Measurements from ENCODE around the gene GPR78. TPM values are rescaled to one million over a fixed set of nuclear protein-coding genes. Genes with fewer than 3 reads are reported as not detected.

GPR78 gene
- total RNA-seq, 1 donor from 2014 or later, result not detected

GRCh38 chr4:8544741-8545438 is 35.3 kb upstream of the GPR78 start:
- ATAC-seq (ENCODE audit: poor library complexity), result no peak
- intact Hi-C loops (cut with DNase I), result no loop called here
- no peak for DNase-seq

DNA sequence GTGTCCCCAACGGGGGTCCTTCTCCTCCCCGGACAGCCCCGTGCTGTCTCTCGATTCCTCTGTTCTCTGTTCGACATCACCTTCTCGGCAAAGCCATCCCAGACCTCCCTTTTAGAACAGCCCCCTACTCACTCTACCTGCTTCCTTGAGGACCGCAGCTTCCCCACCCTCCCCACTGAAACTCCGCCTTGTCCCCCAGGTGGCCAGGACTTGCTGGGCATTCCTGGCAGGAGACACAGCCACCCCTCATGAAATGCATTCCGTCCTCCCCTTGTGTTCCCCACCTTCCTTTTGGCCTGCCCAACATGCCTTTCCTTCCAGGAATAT is 34.8 kb upstream of the GPR78 start:
- intact Hi-C loops (cut with DNase I), result no loop called here
- ATAC-seq (ENCODE audit: poor library complexity), result no peak
- no peak for DNase-seq

- DNase-seq (no peak), ATAC-seq (ENCODE audit: poor library complexity) (no peak)
- intact Hi-C loops (cut with DNase I), result no loop called here
These were observed 33.5 kb upstream of the GPR78 start for GRCh38 chr4:8546766-8547107.

GRCh38 chr4:8547108-8547911 is 32.9 kb upstream of the GPR78 start:
- no peak for DNase-seq
- intact Hi-C loops (cut with DNase I), result no loop called here
- ATAC-seq (ENCODE audit: poor library complexity), result no peak

GRCh38 chr4:8547912-8548730 is 32.1 kb upstream of the GPR78 start:
- DNase-seq (no peak), ATAC-seq (ENCODE audit: poor library complexity) (no peak)
- intact Hi-C loops (cut with DNase I), result no loop called here

DNA sequence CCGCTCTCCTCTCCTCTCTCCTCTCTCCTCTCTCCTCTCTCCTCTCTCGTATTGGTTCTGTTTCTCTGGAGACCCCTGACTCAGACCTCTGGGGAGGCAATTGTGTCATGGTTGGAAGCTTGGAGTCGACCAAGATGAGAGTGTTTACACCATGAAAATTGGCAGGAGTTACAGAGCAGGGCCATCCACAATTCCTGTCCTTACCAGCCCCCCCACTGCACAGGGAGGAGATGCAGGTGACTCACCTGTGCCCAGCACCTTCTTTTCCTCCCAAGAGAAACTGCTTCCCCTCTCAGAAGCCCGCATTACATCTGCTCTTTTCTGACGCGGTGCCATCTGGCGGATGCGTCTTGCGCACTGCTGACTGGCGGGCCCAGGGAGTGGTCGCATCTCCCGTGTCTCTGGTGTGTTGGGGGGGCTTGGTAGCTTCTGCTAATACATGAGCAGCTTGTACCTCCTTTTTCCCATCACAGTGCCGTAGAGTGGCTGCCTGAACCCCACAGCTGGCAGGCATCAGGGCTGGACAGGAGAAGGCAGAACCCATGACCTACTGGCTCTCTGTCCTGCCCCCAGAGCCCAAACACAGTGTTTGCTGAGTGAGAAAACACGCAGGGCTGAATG is 31.4 kb upstream of the GPR78 start:
- DNase-seq (no peak), ATAC-seq (ENCODE audit: poor library complexity) (no peak)
- intact Hi-C loops (cut with DNase I), result no loop called here

GRCh38 chr4:8549352-8549931 is 30.8 kb upstream of the GPR78 start:
- ATAC-seq (ENCODE audit: poor library complexity) (no peak), DNase-seq (no peak)

DNA sequence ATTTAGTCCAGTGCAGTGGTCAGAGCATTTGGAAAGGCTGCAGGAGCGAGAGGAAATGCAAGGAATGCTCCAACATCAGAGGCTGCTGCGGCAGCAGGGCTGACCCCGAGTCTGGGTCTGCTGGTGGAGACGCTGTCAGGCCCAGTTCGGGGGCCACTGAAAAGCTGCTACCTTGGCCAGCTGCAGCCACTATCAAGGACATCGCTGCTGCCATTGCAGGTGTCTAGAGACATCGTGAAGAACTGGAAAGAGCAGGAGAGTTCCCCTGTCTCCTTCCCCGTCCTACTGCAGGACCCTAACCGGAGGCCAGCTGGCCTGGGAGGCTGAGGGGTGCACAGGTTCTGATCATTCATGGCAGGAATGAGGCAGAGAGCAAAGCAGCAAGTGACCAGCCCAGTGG is 29.5 kb upstream of the GPR78 start:
- ATAC-seq (ENCODE audit: poor library complexity), result no peak
- intact Hi-C loops (cut with DNase I), result no loop called here
- no peak for DNase-seq

More at GRCh38 chr4:8549352-8549931, 30.8 kb upstream of the GPR78 start:
- intact Hi-C loops (cut with DNase I), result no loop called here

GRCh38 chr4:8552024-8552423 is 28.2 kb upstream of the GPR78 start:
- DNase-seq, result no peak
- ATAC-seq (ENCODE audit: poor library complexity), result no peak
- intact Hi-C loops (cut with DNase I), result no loop called here

- ATAC-seq (ENCODE audit: poor library complexity) (no peak), DNase-seq (no peak)
- intact Hi-C loops (cut with DNase I), result no loop called here
These were observed 27.5 kb upstream of the GPR78 start for GRCh38 chr4:8552581-8553205.

GRCh38 chr4:8553216-8553615 is 27.0 kb upstream of the GPR78 start:
- DNase-seq, result no peak
- no peak for ATAC-seq (ENCODE audit: poor library complexity)
- intact Hi-C loops (cut with DNase I), result no loop called here

DNA sequence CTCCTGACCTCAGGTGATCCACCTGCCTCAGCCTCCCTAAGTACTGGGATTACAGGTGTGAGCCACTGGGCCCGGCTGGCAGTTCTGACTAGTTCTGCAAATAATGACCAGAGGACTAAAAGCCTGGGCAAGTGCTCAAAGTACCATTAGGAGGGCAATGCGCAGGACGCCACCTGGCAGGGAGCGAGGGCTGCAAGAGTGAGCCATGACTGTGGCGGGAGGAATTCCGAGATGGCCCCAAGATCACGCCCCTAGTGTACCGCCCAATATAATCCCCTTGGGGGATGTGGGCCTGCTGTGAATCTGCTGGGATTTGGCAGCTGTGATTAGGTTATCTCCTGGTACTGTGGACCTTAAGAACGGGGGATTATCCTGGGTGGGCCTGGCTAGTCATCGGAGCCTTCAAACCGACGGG is 26.2 kb upstream of the GPR78 start:
- intact Hi-C loops (cut with DNase I), result no loop called here
- DNase-seq (no peak), ATAC-seq (ENCODE audit: poor library complexity) (no peak)

GRCh38 chr4:8554555-8555100 is 25.6 kb upstream of the GPR78 start:
- DNase-seq (no peak), ATAC-seq (ENCODE audit: poor library complexity) (no peak)
- intact Hi-C loops (cut with DNase I), result no loop called here

- intact Hi-C loops (cut with DNase I), result no loop called here
- ATAC-seq (ENCODE audit: poor library complexity), result no peak
- DNase-seq, result no peak
These were observed 24.5 kb upstream of the GPR78 start for GRCh38 chr4:8555716-8556115.

DNA sequence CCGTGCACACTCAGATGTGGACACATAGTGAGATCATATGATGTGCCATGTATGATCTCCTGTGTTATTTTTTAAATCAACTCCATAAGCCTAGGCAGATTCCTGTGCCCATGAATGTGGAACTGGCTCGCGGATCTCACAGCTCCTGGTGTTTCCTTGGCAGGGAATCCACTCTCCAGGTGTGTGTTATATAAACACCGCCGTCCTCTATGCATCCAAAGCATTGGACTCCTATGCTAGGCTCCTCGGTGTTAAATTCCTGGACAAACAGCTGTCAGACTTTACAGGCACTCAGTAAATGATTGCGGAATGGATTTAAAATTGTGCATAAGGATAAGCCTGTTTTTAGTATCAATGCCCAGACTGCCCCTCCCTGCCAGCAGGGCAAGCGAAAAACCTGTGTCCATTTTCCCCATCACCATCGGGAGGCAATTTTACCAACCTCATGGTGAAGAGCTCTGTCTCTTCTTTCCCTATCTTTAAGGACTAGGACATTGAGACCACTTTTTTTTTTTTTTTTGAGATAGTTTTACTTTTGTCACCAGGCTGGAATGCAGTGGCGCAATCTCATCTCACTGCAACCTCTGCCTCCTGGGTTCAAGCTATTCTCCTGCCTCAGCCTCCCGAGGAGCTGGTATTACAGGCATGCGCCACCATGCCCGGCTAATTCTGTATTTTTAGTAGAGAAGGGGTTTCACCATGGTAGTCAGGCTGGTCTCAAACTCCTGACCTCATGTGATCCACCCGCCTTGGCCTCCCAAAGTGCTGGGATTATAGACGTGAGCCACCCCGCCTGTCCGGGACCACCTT is 23.6 kb upstream of the GPR78 start:
- ATAC-seq (ENCODE audit: poor library complexity), result no peak
- intact Hi-C loops (cut with DNase I), result no loop called here
- DNase-seq, result no peak

DNA sequence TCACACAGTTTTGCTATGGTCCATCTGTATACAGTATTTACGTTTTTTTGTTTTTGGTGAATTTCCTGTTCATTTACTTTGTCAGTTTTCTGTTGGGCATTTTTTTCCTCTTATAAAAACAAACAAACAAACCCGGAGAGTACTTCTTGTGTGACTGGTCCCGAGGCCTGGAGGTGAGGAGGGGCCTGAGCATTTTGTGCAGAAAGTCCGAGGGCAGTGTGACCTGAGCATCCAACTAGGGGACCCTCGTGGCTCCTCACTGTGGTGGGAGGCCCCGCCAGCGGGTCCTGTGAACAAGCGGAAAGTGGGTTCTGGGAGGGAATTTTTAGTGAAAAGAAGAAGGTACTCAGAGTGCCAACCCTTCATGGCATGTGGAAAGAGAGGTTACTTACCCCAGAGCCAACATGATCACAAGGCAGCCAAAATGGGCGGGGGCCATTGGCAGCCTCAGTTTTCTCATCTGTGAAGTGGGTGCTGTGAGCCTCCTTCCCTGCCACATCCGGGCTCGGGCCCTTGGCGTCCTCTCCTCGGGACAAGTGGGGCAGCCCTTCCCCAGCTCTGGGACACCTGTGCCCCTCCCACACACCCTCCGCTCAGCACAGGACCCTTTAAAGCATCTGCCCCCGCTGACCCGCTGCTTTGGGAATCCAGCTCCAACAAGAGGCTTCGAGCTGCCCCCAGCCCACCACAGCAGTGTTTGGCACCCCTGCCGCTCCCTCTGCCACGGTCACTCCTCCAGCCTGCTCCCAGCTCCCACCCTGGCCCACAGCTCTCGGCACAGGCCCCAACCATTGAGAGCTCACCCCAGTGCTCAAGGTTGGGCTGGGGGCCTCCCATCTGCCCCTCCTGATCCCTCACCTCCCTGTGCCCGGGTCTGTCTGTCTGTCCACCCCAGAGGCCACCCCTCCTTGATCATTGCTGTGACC is 22.8 kb upstream of the GPR78 start:
- intact Hi-C loops (cut with DNase I), result no loop called here

More for the DNA sequence above, 22.8 kb upstream of the GPR78 start:
- DNase-seq (no peak), ATAC-seq (ENCODE audit: poor library complexity) (no peak)
